Spleen (tissue), 11 donors: ENCODE data around the gene COA3. TPM values are rescaled to one million over a fixed set of nuclear protein-coding genes. Genes with fewer than 3 reads are reported as not detected.

Experiments used
- DNase-seq: peaks from one replicate; pipeline ENCODE4 v3.0.0-alpha.2; 2020
- H3K27ac ChIP-seq, 8 donors: fragments of 200-600 bp; sonication (generic) in 7 of 8; 1 replicate in 4 of 8; 2 replicates in 4 of 8; pipeline versions ENCODE4 v1.5.0 to v1.8.0; 2016 to 2021; ENCODE audit warnings: inconsistent platforms in 4 of 8, mild to moderate bottlenecking in 4 of 8, moderate library complexity in 1 of 8
- H3K27me3 ChIP-seq, 7 donors: fragments of 200-600 bp; sonication (generic) in 6 of 7; replicated peaks in 1 of 7; 1 replicate in 4 of 7; 2 replicates in 3 of 7; pipeline versions ENCODE4 v1.5.0 to v1.8.0; 2016 to 2021; ENCODE audit warnings: inconsistent platforms in 3 of 7, mild to moderate bottlenecking in 1 of 7
- H3K36me3 ChIP-seq, 6 donors: fragments of 200-600 bp; sonication (generic) in 5 of 6; 1 replicate in 4 of 6; 2 replicates in 2 of 6; pipeline versions ENCODE4 v1.5.0 to v1.8.0; 2016 to 2021; ENCODE audit warnings: inconsistent platforms in 2 of 6
- H3K4me1 ChIP-seq, 6 donors: fragments of 200-600 bp; sonication (generic) in 5 of 6; 1 replicate in 3 of 6; 2 replicates in 3 of 6; pipeline versions ENCODE4 v1.5.0 to v1.8.0; 2016 to 2021; ENCODE audit warnings: inconsistent platforms in 3 of 6
- H3K4me3 ChIP-seq, 8 donors: fragments of 200-600 bp; sonication (generic) in 7 of 8; 1 replicate in 4 of 8; 2 replicates in 4 of 8; pipeline versions ENCODE4 v1.5.0 to v1.8.0; 2016 to 2021; ENCODE audit warnings: inconsistent platforms in 4 of 8, mild to moderate bottlenecking in 4 of 8, moderate library complexity in 2 of 8
- H3K9me3 ChIP-seq, 8 donors: fragments of 200-600 bp; sonication (generic) in 7 of 8; 1 replicate in 4 of 8; 2 replicates in 4 of 8; pipeline versions ENCODE4 v1.5.0 to v1.8.0; 2016 to 2021; ENCODE audit warnings: inconsistent platforms in 4 of 8
- CTCF ChIP-seq, 11 experiments: fragments of 200-600 bp in 7 of 11; fragments of 450-650 bp in 4 of 11; sonication (generic) in 4 of 11; IDR thresholded peaks in 8 of 11; conservative IDR thresholded peaks in 3 of 11; 1 replicate in 7 of 11; 2 replicates in 4 of 11; pipeline versions ENCODE4 v1.4.0 to v1.8.0; 2016 to 2021; ENCODE audit warnings: antibody characterized with exemption in 11 of 11, inconsistent platforms in 4 of 11, mild to moderate bottlenecking in 1 of 11
- POLR2A ChIP-seq, 3 donors: fragments of 450-650 bp; IDR thresholded peaks; one replicate each; pipeline ENCODE4 v1.5.1; 2017; ENCODE audit warnings: antibody characterized with exemption in 3 of 3, mild to moderate bottlenecking in 1 of 3
- POLR2AphosphoS5 ChIP-seq, 3 donors: sonication (generic); formaldehyde crosslinking; IDR thresholded peaks; one replicate each; pipeline ENCODE4 v1.5.1; 2017; ENCODE audit warnings: antibody characterized with exemption in 3 of 3
- whole genome bisulfite sequencing, 5 donors: extraction: QIAGEN DNeasy Blood & Tissue Kit in 3 of 5; methylation state at CpG; one replicate each; pipeline versions ENCODE4 v1.1.5 to v1.1.7; 2013 to 2018; 5-methylcytosine and 5-hydroxymethylcytosine counted together
- intact Hi-C: fragments of 100-400 bp; cut with DNase I; formaldehyde crosslinking; loops from one replicate; pipeline ENCODE4 v1.15.0; 2023; ENCODE audit warnings: low total_unique reads
- microRNA-seq, 3 donors: library from miRNA; unstranded; fragments of <30 nt; microRNA quantifications; one replicate each; pipeline versions ENCODE4 to v1.1.0, GENCODE V29; 2019 to 2020
- polyA plus RNA-seq, 3 donors: library from polyadenylated mRNA; stranded (reverse); fragments of 200-250 nt; gene quantifications; one replicate each; pipeline ENCODE4 v1.2.1, GENCODE V29; 2013
- small RNA-seq, 4 donors: library from RNA; depleted of rRNA; stranded (forward); fragments of <200 nt; gene quantifications; one replicate each; pipeline ENCODE3, GENCODE V24; 2016
- total RNA-seq, 7 donors: library from RNA; depleted of rRNA in 3 of 7; stranded (reverse); fragments of >200 nt in 3 of 7; fragmentation: NEBNext Ultra II Directional in 4 of 7; extraction: Animal tissue kit (Norgen Biotek cat#: 25700) in 4 of 7; gene quantifications; one replicate each; pipeline versions ENCODE4 v1.1.0 to v1.2.1, GENCODE V29; 2016 to 2021
- donor health status: healthy with polysubstance abuse.
- donor health status: DM: no; HTN: no; CAD: no; lungs with moderate emphysema.
- donor health status: DM: no; HTN: no; CAD: no.
- donor health status: Bipolar disorder and iron deficiency.
- donor health status: healthy.
- donor health status: DM: no; HTN: no; CAD: no.
- donor health status: DM: yes; HTN: yes; CAD: no.

COA3 gene
- total and polyA plus RNA-seq, 10 donors: 30.0 to 126 (median 43.3) TPM

GRCh38 chr17:42750739-42751344 is 47.7 kb downstream of the COA3 start:
- Histone ChIP-seq H3K36me3 (no peaks in the 10 kb centered on the region), H3K27ac (peak overlapping the region in 1 of 8 donors; percentile 54), H3K9me3 (no peaks in the 10 kb centered on the region), H3K27me3 (peaks cover 0 to 14% (median 0%) of the 10 kb centered on the region in 7 donors), H3K4me3 (no peak overlapping the region), H3K4me1 (peaks cover 0 to 30% (median 10%) of the 10 kb centered on the region in 6 donors)
- WGBS, 5 donors: 3 to 15% (median 5%) methylated on average over 3 of the region's 3 CpGs
- intact Hi-C loops: no loop called here
- peak in 1 of 3 donors; percentile 18 for TF ChIP-seq POLR2AphosphoS5 (IDR thresholded peaks at IDR 0.05)
- TF ChIP-seq POLR2A (IDR thresholded peaks at IDR 0.05): no peak
- DNase-seq: peak; percentile 7

GRCh38 chr17:42748908-42749798 is 49.4 kb downstream of the COA3 start:
- intact Hi-C loops: no loop called here
- Histone ChIP-seq H3K36me3 (no peaks in the 10 kb centered on the region), H3K4me1 (peaks cover 3 to 41% (median 16%) of the 10 kb centered on the region in 6 donors), H3K9me3 (no peaks in the 10 kb centered on the region), H3K4me3 (no peak overlapping the region), H3K27me3 (peaks cover 0 to 14% (median 0%) of the 10 kb centered on the region in 7 donors), H3K27ac (peak overlapping the region in 4 of 8 donors; percentile 20 to 54 (median 30))
- no peak for TF ChIP-seq CTCF (IDR thresholded peaks at IDR 0.05 in 8 of 11, conservative IDR thresholded peaks at IDR 0.05 in 3 of 11)
- no peak for TF ChIP-seq POLR2AphosphoS5 (IDR thresholded peaks at IDR 0.05)
- TF ChIP-seq POLR2A (IDR thresholded peaks at IDR 0.05): no peak
- peak; percentile 47 for DNase-seq
- WGBS, 5 donors: 83 to 90% (median 84%) methylated on average over 11 of the region's 11 CpGs

GRCh38 chr17:42748202-42748907 is 50.1 kb downstream of the COA3 start:
- TF ChIP-seq CTCF (IDR thresholded peaks at IDR 0.05 in 8 of 11, conservative IDR thresholded peaks at IDR 0.05 in 3 of 11): no peak
- TF ChIP-seq POLR2AphosphoS5 (IDR thresholded peaks at IDR 0.05): no peak
- no peak for TF ChIP-seq POLR2A (IDR thresholded peaks at IDR 0.05)
- H3K9me3 ChIP-seq: no peaks in the 10 kb centered on the region
- H3K27me3 ChIP-seq: peaks cover 0 to 14% (median 0%) of the 10 kb centered on the region in 7 donors
- 65 to 87% (median 75%) methylated on average over 7 of the region's 7 CpGs for WGBS, 5 donors
- no peak overlapping the region for H3K4me3 ChIP-seq
- intact Hi-C loops: no loop called here
- peak overlapping the region in 2 of 8 donors; percentile 34 to 54 for H3K27ac ChIP-seq
- H3K4me1 ChIP-seq: peaks cover 11 to 49% (median 24%) of the 10 kb centered on the region in 6 donors
- H3K36me3 ChIP-seq: no peaks in the 10 kb centered on the region
- DNase-seq: peak; percentile 14

Small RNAs within 50 kb of the gene (microRNA-seq; reads per million reads assigned to microRNA genes)
- gene MIR6781: 0 to 0.72 (median 0.28) reads per million in 3 donors

Small RNAs within 50 kb of the gene (small RNA-seq; reads per million reads assigned to genes)
- 0 to 0.12 (median 0) reads per million in 4 donors for gene HMGN2P15
- gene MIR6781: 0 reads per million in 4 donors

Other genes starting within 250 kb of the COA3 start
- 1 to 10 TPM in 2 of 7 donors, under 1 TPM in 5; 0.54 to 1.6 (median 0.79) TPM for gene HSD17B1, start 245.8 kb downstream of the COA3 start, total RNA-seq
- 1 to 10 TPM; 2.9 to 5.5 (median 3.5) TPM for gene HSD17B1, start 245.8 kb downstream of the COA3 start, polyA plus RNA-seq
- gene COASY, start 236.6 kb downstream of the COA3 start, total RNA-seq: 10 to 100 TPM; 32.5 to 68.6 (median 66.5) TPM
- gene COASY, start 236.6 kb downstream of the COA3 start, polyA plus RNA-seq: 100 to 1,000 TPM in 1 of 3 donors, 10 to 100 TPM in 2; 50.0 to 104 (median 80.6) TPM
- gene MLX, start 231.6 kb downstream of the COA3 start, total RNA-seq: 10 to 100 TPM; 43.0 to 64.4 (median 55.8) TPM
- 10 to 100 TPM; 33.0 to 39.1 (median 33.2) TPM for gene MLX, start 231.6 kb downstream of the COA3 start, polyA plus RNA-seq
- 1 to 10 TPM; 1.9 to 5.6 (median 3.4) TPM for gene PSMC3IP, start 221.0 kb downstream of the COA3 start, total RNA-seq
- gene PSMC3IP, start 221.0 kb downstream of the COA3 start, polyA plus RNA-seq: 1 to 10 TPM; 3.6 to 4.3 (median 4.0) TPM
- 10 to 100 TPM; 65.8 to 87.5 (median 80.5) TPM for gene RETREG3, start 189.3 kb downstream of the COA3 start, total RNA-seq
- gene RETREG3, start 189.3 kb downstream of the COA3 start, polyA plus RNA-seq: 10 to 100 TPM; 20.3 to 30.9 (median 30.3) TPM
- gene TUBG1, start 189.0 kb downstream of the COA3 start, total RNA-seq: 10 to 100 TPM; 20.4 to 33.8 (median 26.3) TPM
- 10 to 100 TPM in 2 of 3 donors, 1 to 10 TPM in 1; 9.5 to 19.4 (median 16.9) TPM for gene TUBG1, start 189.0 kb downstream of the COA3 start, polyA plus RNA-seq
- gene TUBG2, start 139.4 kb downstream of the COA3 start, total RNA-seq: 10 to 100 TPM; 13.8 to 24.9 (median 16.6) TPM
- gene TUBG2, start 139.4 kb downstream of the COA3 start, polyA plus RNA-seq: 10 to 100 TPM in 1 of 3 donors, 1 to 10 TPM in 2; 4.9 to 12.5 (median 8.4) TPM
- 10 to 100 TPM; 10.8 to 19.5 (median 14.6) TPM for gene PLEKHH3, start 121.7 kb downstream of the COA3 start, total RNA-seq
- gene PLEKHH3, start 121.7 kb downstream of the COA3 start, polyA plus RNA-seq: 10 to 100 TPM in 2 of 3 donors, 1 to 10 TPM in 1; 9.4 to 16.0 (median 13.1) TPM
- 1 to 10 TPM in 5 of 7 donors, under 1 TPM in 2; 0.51 to 4.7 (median 2.0) TPM for gene CCR10, start 116.9 kb downstream of the COA3 start, total RNA-seq
- gene CCR10, start 116.9 kb downstream of the COA3 start, polyA plus RNA-seq: 1 to 10 TPM in 1 of 3 donors, under 1 TPM in 2; 0.71 to 1.1 (median 0.76) TPM
- 10 to 100 TPM in 3 of 7 donors, 1 to 10 TPM in 4; 3.9 to 11.2 (median 7.5) TPM for gene CNTNAP1, start 116.2 kb downstream of the COA3 start, total RNA-seq
- gene CNTNAP1, start 116.2 kb downstream of the COA3 start, polyA plus RNA-seq: 1 to 10 TPM; 1.1 to 3.1 (median 1.6) TPM
- gene EZH1, start 53.7 kb downstream of the COA3 start, total RNA-seq: 100 to 1,000 TPM in 1 of 7 donors, 10 to 100 TPM in 6; 62.3 to 104 (median 75.5) TPM
- gene EZH1, start 53.7 kb downstream of the COA3 start, polyA plus RNA-seq: 10 to 100 TPM; 24.1 to 27.9 (median 27.1) TPM
- gene RAMP2, start 37.5 kb downstream of the COA3 start, total RNA-seq: 10 to 100 TPM in 6 of 7 donors, 1 to 10 TPM in 1; 9.7 to 34.3 (median 27.0) TPM
- 10 to 100 TPM; 21.5 to 51.7 (median 36.0) TPM for gene RAMP2, start 37.5 kb downstream of the COA3 start, polyA plus RNA-seq
- 10 to 100 TPM; 29.6 to 41.1 (median 34.5) TPM for gene VPS25, start 25.3 kb downstream of the COA3 start, total RNA-seq
- 10 to 100 TPM; 31.0 to 47.7 (median 41.4) TPM for gene VPS25, start 25.3 kb downstream of the COA3 start, polyA plus RNA-seq
- gene WNK4, start 18.1 kb downstream of the COA3 start, total RNA-seq: under 1 TPM in 3 of 7 donors, not detected in 4; 0.10 to 0.52 (median 0.41) TPM
- under 1 TPM in 2 of 3 donors, not detected in 1; 0.04 to 0.06 TPM for gene WNK4, start 18.1 kb downstream of the COA3 start, polyA plus RNA-seq
- gene CNTD1, start 157 bp upstream of the COA3 start, total RNA-seq: not detected
- gene CNTD1, start 157 bp upstream of the COA3 start, polyA plus RNA-seq: under 1 TPM; 0.17 to 0.26 (median 0.24) TPM
- 100 to 1,000 TPM in 2 of 7 donors, 10 to 100 TPM in 5; 76.4 to 113 (median 95.6) TPM for gene BECN1, start 25.6 kb upstream of the COA3 start, total RNA-seq
- gene BECN1, start 25.6 kb upstream of the COA3 start, polyA plus RNA-seq: 10 to 100 TPM; 43.0 to 57.8 (median 50.2) TPM
- 10 to 100 TPM; 66.9 to 96.4 (median 77.4) TPM for gene PSME3, start 34.7 kb upstream of the COA3 start, total RNA-seq
- 10 to 100 TPM; 19.1 to 46.0 (median 29.6) TPM for gene PSME3, start 34.7 kb upstream of the COA3 start, polyA plus RNA-seq
- 1 to 10 TPM; 2.3 to 3.6 (median 2.7) TPM for gene AOC2, start 45.9 kb upstream of the COA3 start, total RNA-seq
- under 1 TPM; 0.59 to 0.90 (median 0.63) TPM for gene AOC2, start 45.9 kb upstream of the COA3 start, polyA plus RNA-seq
- gene AOC3, start 52.5 kb upstream of the COA3 start, total RNA-seq: 10 to 100 TPM; 14.0 to 32.5 (median 23.5) TPM
- gene AOC3, start 52.5 kb upstream of the COA3 start, polyA plus RNA-seq: 10 to 100 TPM in 2 of 3 donors, 1 to 10 TPM in 1; 7.1 to 14.6 (median 12.3) TPM
- gene G6PC1, start 102.1 kb upstream of the COA3 start, total RNA-seq: not detected
- gene G6PC1, start 102.1 kb upstream of the COA3 start, polyA plus RNA-seq: not detected
- 10 to 100 TPM; 13.1 to 44.2 (median 31.5) TPM for gene AARSD1, start 165.8 kb upstream of the COA3 start, total RNA-seq
- 10 to 100 TPM; 39.8 to 55.6 (median 50.3) TPM for gene AARSD1, start 165.8 kb upstream of the COA3 start, polyA plus RNA-seq
- 1 to 10 TPM in 3 of 7 donors, under 1 TPM in 3, not detected in 1; 0.61 to 1.8 (median 1.1) TPM for gene PTGES3L, start 181.4 kb upstream of the COA3 start, total RNA-seq
- gene PTGES3L, start 181.4 kb upstream of the COA3 start, polyA plus RNA-seq: under 1 TPM; 0.70 to 0.93 (median 0.89) TPM
- 10 to 100 TPM; 17.1 to 27.9 (median 22.4) TPM for gene RUNDC1, start 181.9 kb upstream of the COA3 start, total RNA-seq
- gene RUNDC1, start 181.9 kb upstream of the COA3 start, polyA plus RNA-seq: 10 to 100 TPM in 1 of 3 donors, 1 to 10 TPM in 2; 6.7 to 10.5 (median 8.2) TPM
- 1,000 to 10,000 TPM in 3 of 7 donors, 100 to 1,000 TPM in 4; 702 to 1,170 (median 925) TPM for gene RPL27, start 199.7 kb upstream of the COA3 start, total RNA-seq
- gene RPL27, start 199.7 kb upstream of the COA3 start, polyA plus RNA-seq: 1,000 to 10,000 TPM; 5,502 to 6,357 (median 5,985) TPM
- gene IFI35, start 208.1 kb upstream of the COA3 start, total RNA-seq: 10 to 100 TPM; 45.5 to 63.3 (median 51.9) TPM
- 10 to 100 TPM; 38.0 to 64.8 (median 40.6) TPM for gene IFI35, start 208.1 kb upstream of the COA3 start, polyA plus RNA-seq
- gene VAT1, start 223.7 kb upstream of the COA3 start, total RNA-seq: 100 to 1,000 TPM in 1 of 7 donors, 10 to 100 TPM in 6; 55.4 to 144 (median 79.0) TPM
- gene VAT1, start 223.7 kb upstream of the COA3 start, polyA plus RNA-seq: 10 to 100 TPM; 20.3 to 64.5 (median 27.0) TPM
- under 1 TPM; 0.09 to 0.47 (median 0.32) TPM for gene RND2, start 226.5 kb upstream of the COA3 start, total RNA-seq
- gene RND2, start 226.5 kb upstream of the COA3 start, polyA plus RNA-seq: under 1 TPM; 0.11 to 0.42 (median 0.17) TPM